Esophagus squamous epithelium (tissue), 4 donors: ENCODE results near the gene SAA1.

Source experiments
- POLR2A ChIP-seq, 4 donors: fragments of 450-650 bp; IDR thresholded peaks; one replicate each; pipeline ENCODE4 v1.6.1; 2017; ENCODE audit warnings: antibody characterized with exemption in 4 of 4, mild to moderate bottlenecking in 4 of 4, moderate library complexity in 3 of 4
- TF ChIP-seq, protein P1 (sequence below), 6 experiments: fragments of 450-650 bp in 4 of 6; fragments of 200-600 bp in 2 of 6; sonication (generic) in 2 of 6; IDR thresholded peaks; one replicate each; pipeline ENCODE4 v1.5.1; 2016 to 2019; ENCODE audit warnings: antibody characterized with exemption in 6 of 6, mild to moderate bottlenecking in 4 of 6, moderate library complexity in 4 of 6

- no peak for TF ChIP-seq POLR2A (IDR thresholded peaks at IDR 0.05)
- TF ChIP-seq, protein P1, sequence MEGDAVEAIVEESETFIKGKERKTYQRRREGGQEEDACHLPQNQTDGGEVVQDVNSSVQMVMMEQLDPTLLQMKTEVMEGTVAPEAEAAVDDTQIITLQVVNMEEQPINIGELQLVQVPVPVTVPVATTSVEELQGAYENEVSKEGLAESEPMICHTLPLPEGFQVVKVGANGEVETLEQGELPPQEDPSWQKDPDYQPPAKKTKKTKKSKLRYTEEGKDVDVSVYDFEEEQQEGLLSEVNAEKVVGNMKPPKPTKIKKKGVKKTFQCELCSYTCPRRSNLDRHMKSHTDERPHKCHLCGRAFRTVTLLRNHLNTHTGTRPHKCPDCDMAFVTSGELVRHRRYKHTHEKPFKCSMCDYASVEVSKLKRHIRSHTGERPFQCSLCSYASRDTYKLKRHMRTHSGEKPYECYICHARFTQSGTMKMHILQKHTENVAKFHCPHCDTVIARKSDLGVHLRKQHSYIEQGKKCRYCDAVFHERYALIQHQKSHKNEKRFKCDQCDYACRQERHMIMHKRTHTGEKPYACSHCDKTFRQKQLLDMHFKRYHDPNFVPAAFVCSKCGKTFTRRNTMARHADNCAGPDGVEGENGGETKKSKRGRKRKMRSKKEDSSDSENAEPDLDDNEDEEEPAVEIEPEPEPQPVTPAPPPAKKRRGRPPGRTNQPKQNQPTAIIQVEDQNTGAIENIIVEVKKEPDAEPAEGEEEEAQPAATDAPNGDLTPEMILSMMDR (IDR thresholded peaks at IDR 0.05): no peak
Observed at GRCh38 chr11:18282626-18283025, 16.6 kb downstream of the SAA1 start.
